Measurements from ENCODE around the gene PREX1. TPM values are rescaled to one million over a fixed set of nuclear protein-coding genes. Genes with fewer than 3 reads are reported as not detected.
A peak's percentile ranks its signal among the peaks of the same experiment; 100 is the strongest.
"Not testable (repeated sequence)": the region's sequence is repeated elsewhere in the genome, so short reads cannot be mapped to it uniquely, and the experiment has no call there.

The PREX1 gene
- total RNA-seq, 1 experiment from 2014 or later, result 34.3 TPM

- peaks cover 8% of the 10 kb centered on the region for H3K9me3 ChIP-seq (replicated peaks)
- H3K4me1 ChIP-seq (replicated peaks), result peaks cover 29% of the 10 kb centered on the region
- no peaks in the 10 kb centered on the region for H3K27me3 ChIP-seq (replicated peaks)
- no peak overlapping the region for H3K27ac ChIP-seq
- peaks cover 7% of the 10 kb centered on the region; the same call in 1 of the 2 replicates for H3K36me3 ChIP-seq
- no peak for DNase-seq (ENCODE audit: low read depth in 1 of 2, low spot score in 2 of 2)
- no peak overlapping the region for H3K4me3 ChIP-seq
These were observed 9.8 kb downstream of the PREX1 start for GRCh38 chr20:48818031-48818370.

GRCh38 chr20:48817367-48818030 is 10.3 kb downstream of the PREX1 start:
- DNase-seq (ENCODE audit: low read depth in 1 of 2, low spot score in 2 of 2), result no peak
- peaks cover 7% of the 10 kb centered on the region; the same call in 1 of the 2 replicates for H3K36me3 ChIP-seq
- H3K4me1 ChIP-seq (replicated peaks), result peaks cover 30% of the 10 kb centered on the region
- H3K27me3 ChIP-seq (replicated peaks), result no peaks in the 10 kb centered on the region
- peaks cover 8% of the 10 kb centered on the region for H3K9me3 ChIP-seq (replicated peaks)
- no peak overlapping the region for H3K4me3 ChIP-seq
- H3K27ac ChIP-seq, result no peak overlapping the region

- Histone ChIP-seq H3K9me3 (replicated peaks) (peaks cover 8% of the 10 kb centered on the region), H3K27ac (no peak overlapping the region), H3K4me3 (no peak overlapping the region), H3K4me1 (replicated peaks) (peaks cover 30% of the 10 kb centered on the region), H3K27me3 (replicated peaks) (no peaks in the 10 kb centered on the region), H3K36me3 (peaks cover 7% of the 10 kb centered on the region; the same call in 1 of the 2 replicates)
- DNase-seq (ENCODE audit: low read depth in 1 of 2, low spot score in 2 of 2), result no peak
These were observed 11.3 kb downstream of the PREX1 start for GRCh38 chr20:48816282-48817205.

- DNase-seq (ENCODE audit: low read depth in 1 of 2, low spot score in 2 of 2), result no peak
- H3K4me3 ChIP-seq, result no peak overlapping the region
- H3K27ac ChIP-seq, result no peak overlapping the region
- no peaks in the 10 kb centered on the region for H3K27me3 ChIP-seq (replicated peaks)
- H3K9me3 ChIP-seq (replicated peaks), result peaks cover 8% of the 10 kb centered on the region
- peaks cover 7% of the 10 kb centered on the region; the same call in 1 of the 2 replicates for H3K36me3 ChIP-seq
- peaks cover 27% of the 10 kb centered on the region for H3K4me1 ChIP-seq (replicated peaks)
These were observed 12.3 kb downstream of the PREX1 start for GRCh38 chr20:48815537-48815936.

GRCh38 chr20:48814633-48815032 is 13.2 kb downstream of the PREX1 start:
- Histone ChIP-seq H3K4me3 (no peak overlapping the region), H3K9me3 (replicated peaks) (peaks cover 8% of the 10 kb centered on the region), H3K27me3 (replicated peaks) (no peaks in the 10 kb centered on the region), H3K4me1 (replicated peaks) (peaks cover 18% of the 10 kb centered on the region), H3K36me3 (peaks cover 7% of the 10 kb centered on the region; the same call in 1 of the 2 replicates), H3K27ac (no peak overlapping the region)
- DNase-seq (ENCODE audit: low read depth in 1 of 2, low spot score in 2 of 2), result no peak

GRCh38 chr20:48813930-48814546 is 13.8 kb downstream of the PREX1 start:
- Histone ChIP-seq H3K27me3 (replicated peaks) (no peaks in the 10 kb centered on the region), H3K36me3 (peaks cover 5% of the 10 kb centered on the region; the same call in 1 of the 2 replicates), H3K9me3 (replicated peaks) (peaks cover 8% of the 10 kb centered on the region), H3K27ac (peak overlapping the region; percentile 11; the same call in 1 of the 2 replicates), H3K4me1 (replicated peaks) (peaks cover 16% of the 10 kb centered on the region), H3K4me3 (no peak overlapping the region)
- DNase-seq (ENCODE audit: low read depth in 1 of 2, low spot score in 2 of 2), result peak; percentile 72

GRCh38 chr20:48813446-48813747 is 14.4 kb downstream of the PREX1 start:
- no peaks in the 10 kb centered on the region for H3K27me3 ChIP-seq (replicated peaks)
- no peak for DNase-seq (ENCODE audit: low read depth in 1 of 2, low spot score in 2 of 2)
- no peak overlapping the region for H3K27ac ChIP-seq
- H3K36me3 ChIP-seq, result peaks cover 4% of the 10 kb centered on the region; the same call in 1 of the 2 replicates
- H3K4me3 ChIP-seq, result no peak overlapping the region
- peaks cover 16% of the 10 kb centered on the region for H3K4me1 ChIP-seq (replicated peaks)
- peaks cover 8% of the 10 kb centered on the region for H3K9me3 ChIP-seq (replicated peaks)

- Histone ChIP-seq H3K4me3 (no peak overlapping the region), H3K27me3 (replicated peaks) (no peaks in the 10 kb centered on the region), H3K4me1 (replicated peaks) (peaks cover 16% of the 10 kb centered on the region), H3K36me3 (peaks cover 4% of the 10 kb centered on the region; the same call in 1 of the 2 replicates), H3K9me3 (replicated peaks) (peaks cover 8% of the 10 kb centered on the region), H3K27ac (no peak overlapping the region)
- DNase-seq (ENCODE audit: low read depth in 1 of 2, low spot score in 2 of 2), result no peak
These were observed 15.0 kb downstream of the PREX1 start for GRCh38 chr20:48812600-48813445.

GRCh38 chr20:48812114-48812513 is 15.7 kb downstream of the PREX1 start:
- H3K27ac ChIP-seq; H3K4me3 ChIP-seq; DNase-seq (ENCODE audit: low read depth in 1 of 2, low spot score in 2 of 2); H3K27me3 ChIP-seq (replicated peaks); H3K36me3 ChIP-seq: not testable (repeated sequence)
- Histone ChIP-seq H3K4me1 (replicated peaks) (peaks cover 16% of the 10 kb centered on the region), H3K9me3 (replicated peaks) (peaks cover 13% of the 10 kb centered on the region)

- Histone ChIP-seq H3K36me3 (no peaks in the 10 kb centered on the region), H3K9me3 (replicated peaks) (peaks cover 7% of the 10 kb centered on the region), H3K27me3 (replicated peaks) (no peaks in the 10 kb centered on the region), H3K4me1 (replicated peaks) (peaks cover 16% of the 10 kb centered on the region), H3K4me3 (no peak overlapping the region), H3K27ac (no peak overlapping the region)
- DNase-seq (ENCODE audit: low read depth in 1 of 2, low spot score in 2 of 2), result no peak
These were observed 18.1 kb downstream of the PREX1 start for GRCh38 chr20:48809673-48810072.

GRCh38 chr20:48808382-48809034 is 19.3 kb downstream of the PREX1 start:
- H3K4me3 ChIP-seq, result no peak overlapping the region
- no peaks in the 10 kb centered on the region for H3K36me3 ChIP-seq
- H3K27ac ChIP-seq, result no peak overlapping the region
- H3K27me3 ChIP-seq (replicated peaks), result no peaks in the 10 kb centered on the region
- DNase-seq (ENCODE audit: low read depth in 1 of 2, low spot score in 2 of 2), result no peak
- peaks cover 6% of the 10 kb centered on the region for H3K9me3 ChIP-seq (replicated peaks)
- peaks cover 6% of the 10 kb centered on the region for H3K4me1 ChIP-seq (replicated peaks)

- H3K27ac ChIP-seq, result no peak overlapping the region
- no peak for DNase-seq (ENCODE audit: low read depth in 1 of 2, low spot score in 2 of 2)
These were observed 20.0 kb downstream of the PREX1 start for GRCh38 chr20:48807586-48808381.

More at GRCh38 chr20:48807586-48808381, 20.0 kb downstream of the PREX1 start:
- H3K27me3 ChIP-seq (replicated peaks), result no peaks in the 10 kb centered on the region
- no peak overlapping the region for H3K4me3 ChIP-seq
- peaks cover 6% of the 10 kb centered on the region for H3K9me3 ChIP-seq (replicated peaks)
- no peaks in the 10 kb centered on the region for H3K36me3 ChIP-seq
- H3K4me1 ChIP-seq (replicated peaks), result no peaks in the 10 kb centered on the region; the same call in 1 of the 2 replicates

Measured in SJSA1 (cell line).